HG03565 (cell line): ENCODE data around the gene GTF2H1.
"Not testable (repeated sequence)": the region's sequence is repeated elsewhere in the genome, so short reads cannot be mapped to it uniquely, and the experiment has no call there.

Experiments used
- ATAC-seq: cut with Tn5 transposase; IDR thresholded peaks from one replicate; pipeline ENCODE4 v1.9.1; 2021; ENCODE audit warnings: mild to moderate bottlenecking, moderate library complexity; ENCODE audit not compliant: unreplicated experiment

Gene GTF2H1

GRCh38 chr11:18372201-18372600 lies 49.8 kb downstream of the GTF2H1 start:
- ATAC-seq = no peak

- no peak for ATAC-seq
These were observed 52.6 kb downstream of the GTF2H1 start for GRCh38 chr11:18374956-18375355.

GRCh38 chr11:18375941-18376340 lies 53.6 kb downstream of the GTF2H1 start:
- no peak for ATAC-seq

- no peak for ATAC-seq
These were observed 56.8 kb downstream of the GTF2H1 start for GRCh38 chr11:18379201-18379600.

- ATAC-seq = peak; percentile 93
These were observed 61.2 kb downstream of the GTF2H1 start for GRCh38 chr11:18383388-18384156.

GRCh38 chr11:18384157-18384641 lies 61.8 kb downstream of the GTF2H1 start:
- peak; percentile 56 for ATAC-seq

GRCh38 chr11:18390088-18390487 lies 67.7 kb downstream of the GTF2H1 start:
- no peak for ATAC-seq

GRCh38 chr11:18392434-18393321 lies 70.3 kb downstream of the GTF2H1 start:
- no peak for ATAC-seq

- no peak for ATAC-seq
These were observed 71.4 kb downstream of the GTF2H1 start for GRCh38 chr11:18393581-18394274.

GRCh38 chr11:18394275-18394927 lies 72.0 kb downstream of the GTF2H1 start, which contains the start of gene LDHA:
TSS of gene LDHA (plus strand) at chr11:18394563. CDS start at chr11:18396843, 2,280 bp downstream.
- ATAC-seq = peak; percentile 55

- no peak for ATAC-seq
These were observed 72.8 kb downstream of the GTF2H1 start for GRCh38 chr11:18394928-18395734.

GRCh38 chr11:18395735-18396504 lies 73.6 kb downstream of the GTF2H1 start:
- peak; percentile 67 for ATAC-seq

GRCh38 chr11:18397921-18398320 lies 75.6 kb downstream of the GTF2H1 start:
- no peak for ATAC-seq

- not testable (repeated sequence) for ATAC-seq
These were observed 78.7 kb downstream of the GTF2H1 start for GRCh38 chr11:18401077-18401476.

GRCh38 chr11:18404062-18404461 lies 81.7 kb downstream of the GTF2H1 start:
- no peak for ATAC-seq

GRCh38 chr11:18407400-18407799 lies 85.0 kb downstream of the GTF2H1 start:
- ATAC-seq = not testable (repeated sequence)

- ATAC-seq = no peak
These were observed 86.4 kb downstream of the GTF2H1 start for GRCh38 chr11:18408558-18409291.

GRCh38 chr11:18416459-18416858 lies 94.1 kb downstream of the GTF2H1 start:
- no peak for ATAC-seq
